Activated naive CD4-positive, alpha-beta T cell treated with anti-CD3 and anti-CD28 coated beads, Interleukin-2, amount 50 U/mL, for 72 hours (primary cell): Measurements from ENCODE around the gene GFER. TPM values are rescaled to one million over a fixed set of nuclear protein-coding genes. Genes with fewer than 3 reads are reported as not detected.
"Not testable (repeated sequence)": the region's sequence is repeated elsewhere in the genome, so short reads cannot be mapped to it uniquely, and the experiment has no call there.

Experiments used
- ATAC-seq, 2 donors: fragments of 150-1000 bp; cut with Tn5 transposase; 2 replicates each; pipeline ENCODE4 v1.10.0; 2021; ENCODE audit warnings: mild to moderate bottlenecking in 2 of 2, moderate library complexity in 2 of 2
- DNase-seq, 2 donors: peaks; one replicate each; pipeline ENCODE4 v3.0.0; 2021 to 2022; ENCODE audit warnings: low spot score in 2 of 2
- H3K27ac Mint-ChIP-seq, 2 donors: one replicate each; pipeline ENCODE4 v1.8.0; 2022; ENCODE audit warnings: mild to moderate bottlenecking in 2 of 2, mixed read lengths in 2 of 2
- H3K36me3 Mint-ChIP-seq, 2 donors: one replicate each; pipeline ENCODE4 v1.8.0; 2022; ENCODE audit warnings: mixed read lengths in 2 of 2
- H3K9me3 Mint-ChIP-seq, 2 donors: one replicate each; pipeline ENCODE4 v1.8.0; 2022; ENCODE audit warnings: mixed read lengths in 2 of 2
- total RNA-seq, 2 donors: library from RNA; stranded (reverse); gene quantifications; one replicate each; pipeline ENCODE4 v1.2.3, GENCODE V29; 2022

The GFER gene
- total RNA-seq, 2 donors from 2014 or later: 19.1 to 25.0 TPM

DNA sequence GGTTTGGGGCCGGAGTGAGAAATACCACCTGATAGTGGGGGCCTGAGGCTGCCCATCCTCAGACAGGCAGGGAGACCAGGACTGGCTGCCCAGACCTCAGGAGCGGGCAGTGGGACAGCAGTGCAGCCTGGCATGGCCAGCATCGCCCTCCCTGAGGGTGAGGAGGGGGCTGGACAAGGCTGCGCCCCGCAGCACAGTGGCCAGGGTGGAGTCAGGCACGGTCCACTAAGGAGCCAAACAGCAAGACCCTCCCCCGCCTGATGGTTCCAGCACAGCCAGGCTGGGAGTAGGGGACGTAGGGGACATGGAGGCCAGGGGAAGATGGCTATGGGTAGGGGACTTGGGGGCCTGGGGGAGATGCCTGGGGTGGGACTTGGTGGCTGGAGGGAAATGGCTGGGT, 22.3 kb downstream of the GFER start:
- no peak overlapping the region for H3K27ac Mint-ChIP-seq
- no peak for ATAC-seq
- no peaks in the 10 kb centered on the region for H3K9me3 Mint-ChIP-seq
- peaks cover 22 to 24% of the 10 kb centered on the region in 2 donors for H3K36me3 Mint-ChIP-seq
- no peak for DNase-seq

DNA sequence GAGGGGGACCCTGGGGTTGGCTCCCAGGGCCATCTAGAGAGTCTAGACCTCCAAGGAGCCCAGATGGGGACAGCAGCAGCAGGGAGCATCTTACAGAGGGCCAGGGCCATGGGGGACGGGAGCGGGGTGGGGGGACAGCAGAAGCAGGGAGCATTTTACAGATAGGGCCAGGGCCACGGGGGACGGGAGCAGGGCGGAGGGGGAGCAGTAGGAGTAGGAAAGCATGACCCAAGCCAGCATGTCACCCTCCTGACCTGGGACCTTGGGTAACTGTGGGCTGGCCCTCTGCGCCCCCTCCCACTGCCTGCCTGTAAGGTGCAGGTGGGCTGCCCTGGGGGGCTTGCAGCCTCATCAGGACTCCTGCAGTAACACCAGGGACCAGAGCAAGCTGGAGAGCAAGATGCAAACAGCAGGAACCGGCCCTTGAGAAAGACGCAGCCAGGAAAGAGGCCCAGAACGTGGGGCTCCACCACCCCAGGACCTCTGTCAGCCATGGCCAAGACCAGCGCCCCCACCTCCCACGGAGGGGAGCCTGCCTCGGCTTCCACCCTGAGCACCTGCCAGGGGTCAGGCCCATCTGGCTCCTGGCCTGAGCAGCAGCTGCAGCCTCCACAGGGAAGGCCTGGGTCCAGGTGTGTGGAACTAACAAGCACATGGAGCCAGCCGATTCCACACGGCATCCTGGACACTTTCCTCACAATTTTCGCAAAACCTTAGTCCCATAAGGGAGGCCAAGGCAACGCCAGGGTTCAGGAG, 23.3 kb downstream of the GFER start:
- H3K36me3 Mint-ChIP-seq: peaks cover 22 to 24% of the 10 kb centered on the region in 2 donors
- H3K27ac Mint-ChIP-seq: peak overlapping the region; percentile 89 to 90
- H3K9me3 Mint-ChIP-seq: no peaks in the 10 kb centered on the region
- DNase-seq (no peak), ATAC-seq (no peak)

DNA sequence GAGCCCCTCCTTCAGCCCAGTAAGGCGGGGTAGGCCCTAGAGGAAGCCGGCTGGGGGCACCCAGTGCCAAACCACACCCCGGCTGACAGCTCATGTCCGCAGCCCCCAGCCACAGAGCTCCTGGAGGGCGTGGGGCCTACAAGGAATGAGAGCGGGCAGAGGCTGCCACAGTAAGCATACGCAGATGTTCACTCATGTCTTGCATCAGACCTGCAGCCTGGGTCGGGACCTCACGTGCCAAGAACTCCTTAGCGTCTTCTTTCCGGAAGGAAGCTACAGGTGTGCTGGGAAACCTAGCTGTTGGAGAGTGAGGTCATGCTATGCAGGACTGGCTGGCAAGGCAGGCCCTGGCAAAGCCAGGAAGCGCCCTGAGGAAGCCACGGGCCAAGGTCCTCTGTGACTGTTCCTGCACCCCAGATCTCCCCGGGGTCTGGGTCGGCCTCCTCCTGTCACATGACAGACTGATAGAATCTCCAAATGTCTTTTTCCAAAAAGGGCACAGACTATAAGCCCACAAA, 24.1 kb downstream of the GFER start:
- Mint-ChIP-seq H3K9me3 (no peaks in the 10 kb centered on the region), H3K27ac (peak overlapping the region; percentile 90 to 97), H3K36me3 (peaks cover 22 to 24% of the 10 kb centered on the region in 2 donors)
- DNase-seq: no peak
- peak in 1 of 2 donors; percentile 13 for ATAC-seq

GRCh38 chr16:2008631-2009163, 24.7 kb downstream of the GFER start:
- H3K27ac Mint-ChIP-seq: peak overlapping the region; percentile 90 to 97
- ATAC-seq: peak in 1 of 2 donors; percentile 47
- DNase-seq: no peak
- no peaks in the 10 kb centered on the region for H3K9me3 Mint-ChIP-seq
- peaks cover 22 to 24% of the 10 kb centered on the region in 2 donors for H3K36me3 Mint-ChIP-seq

GRCh38 chr16:2009164-2009711, 25.2 kb downstream of the GFER start:
- Mint-ChIP-seq H3K9me3 (no peaks in the 10 kb centered on the region), H3K27ac (peak overlapping the region; percentile 90 to 97), H3K36me3 (peaks cover 22 to 24% of the 10 kb centered on the region in 2 donors)
- peak; percentile 13 to 48 for ATAC-seq
- DNase-seq: no peak

DNA sequence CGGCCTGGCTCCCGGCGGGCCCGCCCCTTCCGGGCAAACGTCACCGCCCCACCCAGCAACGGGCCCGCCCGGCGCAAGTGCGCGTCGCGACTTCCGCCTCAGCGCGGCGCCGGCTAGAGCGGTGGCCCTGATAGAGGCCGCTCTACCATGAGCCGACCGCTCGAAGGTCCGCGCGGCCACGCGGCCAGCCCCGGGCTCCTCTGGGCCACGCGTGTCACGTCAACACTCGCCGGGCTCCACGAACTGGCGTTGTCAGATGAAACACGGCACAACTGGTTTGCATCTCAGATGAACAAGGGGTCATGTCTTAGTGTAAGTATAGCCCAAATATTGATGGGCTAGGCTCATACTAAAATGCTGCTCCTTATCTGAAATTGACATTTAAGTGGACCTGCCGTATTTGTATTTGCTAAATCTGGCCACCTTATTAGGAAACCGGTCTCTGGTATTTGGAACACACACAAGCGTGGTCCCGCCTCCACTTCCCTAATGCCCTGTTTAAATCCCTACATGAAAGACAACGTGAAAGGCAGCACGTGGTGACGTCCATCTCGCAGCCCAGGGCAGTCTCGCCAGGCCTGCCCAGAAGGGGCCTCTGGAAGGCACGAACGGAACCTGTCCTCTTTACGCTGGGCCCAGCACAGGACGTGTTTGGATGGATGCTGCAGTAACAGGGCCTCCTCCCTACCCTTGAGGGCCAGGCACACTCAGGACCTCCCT, 26.0 kb downstream of the GFER start, which contains the start of gene ZNF598:
TSS of gene ZNF598 (minus strand) at position 31 of the 720 bp plus-strand sequence.
- peak; percentile 95 to 96 for ATAC-seq
- DNase-seq: peak; percentile 79 to 82
- Mint-ChIP-seq H3K36me3 (peaks cover 22 to 24% of the 10 kb centered on the region in 2 donors), H3K9me3 (no peaks in the 10 kb centered on the region), H3K27ac (peak within 1 kb of the TSS; percentile 92 to 97)

DNA sequence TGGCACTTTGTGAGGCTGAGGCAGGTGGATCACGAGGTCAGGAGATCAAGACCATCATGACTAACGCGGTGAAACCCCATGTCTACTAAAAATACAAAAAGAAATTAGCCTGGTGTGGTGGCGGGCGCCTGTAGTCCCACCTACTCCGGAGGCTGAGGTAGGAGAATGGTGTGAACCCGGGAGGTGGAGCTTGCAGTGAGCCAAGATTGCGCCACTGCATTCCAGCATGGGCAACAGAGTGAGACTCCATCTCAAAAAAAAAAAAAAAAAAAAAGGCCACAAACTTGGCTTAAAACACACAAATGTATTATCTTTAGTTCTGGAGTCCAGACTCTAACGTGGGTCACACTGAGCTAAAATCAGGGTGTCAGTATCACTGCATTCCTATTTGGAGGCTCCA, 27.7 kb downstream of the GFER start:
- H3K36me3 Mint-ChIP-seq: peaks cover 22 to 24% of the 10 kb centered on the region in 2 donors
- not testable (repeated sequence) for H3K9me3 Mint-ChIP-seq, H3K27ac Mint-ChIP-seq, ATAC-seq, DNase-seq

DNA sequence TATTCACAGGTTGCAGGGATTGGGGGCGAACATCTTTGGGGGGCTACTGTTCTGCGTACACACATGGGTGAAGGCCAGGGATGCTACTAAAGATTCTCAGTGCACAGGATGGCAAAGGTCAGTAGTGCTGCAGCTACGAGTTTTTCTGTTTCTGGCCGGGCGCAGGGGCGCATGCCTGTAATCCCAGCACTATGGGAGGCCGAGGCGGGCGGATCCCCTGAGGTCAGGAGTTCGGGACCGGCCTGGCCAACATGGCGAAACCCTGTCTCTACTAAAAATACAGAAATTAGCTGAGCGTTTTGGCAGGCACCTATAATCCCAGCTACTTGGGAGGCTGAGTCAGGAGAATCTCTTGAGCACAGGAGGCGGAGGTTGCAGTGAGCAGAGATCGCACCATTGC, 29.5 kb downstream of the GFER start:
- Mint-ChIP-seq H3K27ac (no peak overlapping the region), H3K36me3 (peaks cover 11 to 12% of the 10 kb centered on the region in 2 donors), H3K9me3 (no peaks in the 10 kb centered on the region)
- DNase-seq: no peak
- ATAC-seq: no peak

DNA sequence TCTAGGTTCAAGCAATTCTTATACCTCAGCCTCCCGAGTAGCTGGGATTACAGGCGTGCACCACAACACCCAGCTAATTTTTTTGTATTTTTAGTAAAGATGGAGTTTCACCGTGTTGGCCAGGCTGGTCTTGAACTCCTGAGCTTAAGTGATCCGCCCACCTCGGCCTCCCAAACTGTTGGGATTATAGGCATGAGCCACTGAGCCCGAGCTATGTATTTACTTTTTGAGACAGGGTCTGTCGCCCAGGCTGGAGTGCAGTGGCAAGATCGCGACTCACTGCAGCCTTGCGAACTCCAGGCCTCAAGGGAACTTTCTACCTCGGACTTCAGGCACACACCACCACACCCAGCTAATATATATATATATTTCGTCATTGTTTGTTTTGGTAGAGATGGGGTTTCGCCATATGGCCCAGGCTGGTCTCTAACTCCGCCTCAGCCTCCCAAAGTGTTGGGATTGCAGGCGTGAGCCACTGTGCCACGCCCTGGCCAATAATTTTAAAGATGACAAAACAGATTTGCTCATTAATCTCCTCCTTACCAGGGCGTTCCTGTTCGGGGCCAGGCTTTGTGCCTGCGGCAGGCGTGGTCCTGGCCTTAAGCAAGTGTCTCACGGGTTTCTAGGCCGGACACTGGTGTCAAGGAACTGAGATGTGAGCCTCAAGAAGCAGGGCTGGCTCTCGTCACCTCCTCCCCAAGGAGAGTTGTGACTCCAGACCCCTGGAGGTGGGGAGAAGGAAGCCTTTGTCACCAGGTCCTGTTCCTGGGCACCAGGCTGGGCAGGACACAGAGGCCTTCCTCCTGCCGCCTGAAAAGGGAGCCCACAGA, 31.3 kb downstream of the GFER start:
- Mint-ChIP-seq H3K36me3 (peaks cover 1% of the 10 kb centered on the region in 2 donors), H3K9me3 (no peaks in the 10 kb centered on the region), H3K27ac (no peak overlapping the region)
- DNase-seq: no peak
- no peak for ATAC-seq

- H3K36me3 Mint-ChIP-seq: no peaks in the 10 kb centered on the region
- no peak for ATAC-seq
- no peak for DNase-seq
- H3K27ac Mint-ChIP-seq: no peak overlapping the region
- H3K9me3 Mint-ChIP-seq: no peaks in the 10 kb centered on the region
Observed at GRCh38 chr16:2015947-2016208, 31.9 kb downstream of the GFER start.

DNA sequence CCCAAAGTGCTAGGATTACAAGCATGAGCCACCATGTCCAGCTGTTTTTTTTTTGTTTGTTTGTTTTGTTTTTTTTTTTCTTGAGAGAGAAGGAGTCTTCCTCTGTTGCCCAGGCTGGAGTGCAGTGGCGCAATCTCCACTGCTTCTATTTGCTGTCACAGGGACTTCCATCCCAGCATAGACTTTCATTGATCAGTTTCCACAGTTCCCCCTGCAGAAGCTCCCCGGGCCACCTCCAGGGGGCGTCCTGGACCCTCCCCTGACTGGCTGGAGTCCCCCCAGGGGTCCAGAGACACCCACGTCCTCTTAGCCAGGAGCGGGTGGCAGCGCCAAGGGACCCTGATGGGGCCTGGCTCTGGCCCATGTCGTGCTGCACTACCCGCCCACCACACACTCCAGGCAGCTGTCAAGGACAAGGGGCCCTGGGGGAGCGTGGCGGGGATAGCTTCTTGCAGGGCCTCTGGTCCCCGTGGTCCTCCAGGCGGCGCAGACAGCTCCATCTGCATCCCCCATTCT, 32.5 kb downstream of the GFER start:
- Mint-ChIP-seq H3K27ac (no peak overlapping the region), H3K36me3 (no peaks in the 10 kb centered on the region), H3K9me3 (no peaks in the 10 kb centered on the region)
- peak in 1 of 2 donors; percentile 52 for DNase-seq
- peak in 1 of 2 donors; percentile 49 for ATAC-seq

GRCh38 chr16:2019518-2019920, 35.5 kb downstream of the GFER start, which contains the start of gene NPW:
Gene NPW (plus strand): TSS chr16:2019785.
- ATAC-seq: no peak
- no peaks in the 10 kb centered on the region for H3K36me3 Mint-ChIP-seq
- DNase-seq: peak in 1 of 2 donors; percentile 38
- no peak within 1 kb of the TSS for H3K27ac Mint-ChIP-seq
- no peaks in the 10 kb centered on the region for H3K9me3 Mint-ChIP-seq

GRCh38 chr16:2019921-2020831, 36.2 kb downstream of the GFER start:
- no peak overlapping the region for H3K27ac Mint-ChIP-seq
- no peaks in the 10 kb centered on the region for H3K9me3 Mint-ChIP-seq
- no peaks in the 10 kb centered on the region for H3K36me3 Mint-ChIP-seq
- ATAC-seq: no peak
- no peak for DNase-seq

- H3K9me3 Mint-ChIP-seq: no peaks in the 10 kb centered on the region
- peak overlapping the region in 1 of 2 donors; percentile 71 for H3K27ac Mint-ChIP-seq
Observed at GRCh38 chr16:2022723-2023091, 38.7 kb downstream of the GFER start.

More at GRCh38 chr16:2022723-2023091, 38.7 kb downstream of the GFER start:
- ATAC-seq (peak; percentile 25 to 66), DNase-seq (no peak)
- no peaks in the 10 kb centered on the region for H3K36me3 Mint-ChIP-seq
